ENCODE results near the gene ANKRD18A.
"Not testable (repeated sequence)": the region's sequence is repeated elsewhere in the genome, so short reads cannot be mapped to it uniquely, and the experiment has no call there.

Gene ANKRD18A

GRCh38 chr9:38621434-38622287 lies 1.3 kb upstream of the ANKRD18A start:
- Mint-ChIP-seq H3K4me1 (peaks cover 5% of the 10 kb centered on the region), H3K27me3 (ENCODE audit: low read depth) (peaks cover 80% of the 10 kb centered on the region), H3K36me3 (ENCODE audit: low read depth) (no peaks in the 10 kb centered on the region), H3K27ac (no peak overlapping the region), H3K4me3 (peak overlapping the region; percentile 80 to 84 (median 82)), H3K9me3 (peaks cover 22% of the 10 kb centered on the region)
- no peak for TF ChIP-seq CTCF (IDR thresholded peaks at IDR 0.05; ENCODE audit: unreplicated experiment in 3 of 3)

- H3K4me1 Mint-ChIP-seq: peaks cover 5% of the 10 kb centered on the region
- peaks cover 84% of the 10 kb centered on the region for H3K27me3 Mint-ChIP-seq (ENCODE audit: low read depth)
- H3K4me3 Mint-ChIP-seq: peak overlapping the region; percentile 94
- peaks cover 14% of the 10 kb centered on the region for H3K9me3 Mint-ChIP-seq
- no peaks in the 10 kb centered on the region for H3K36me3 Mint-ChIP-seq (ENCODE audit: low read depth)
- peak overlapping the region in 1 of 3 experiments; percentile 28 for H3K27ac Mint-ChIP-seq
- TF ChIP-seq CTCF (IDR thresholded peaks at IDR 0.05; ENCODE audit: unreplicated experiment in 3 of 3): no peak
Measured at GRCh38 chr9:38619556-38620447, 594 bp downstream of the ANKRD18A start.

GRCh38 chr9:38598029-38598745 lies 22.2 kb downstream of the ANKRD18A start:
- not testable (repeated sequence) for H3K9me3 Mint-ChIP-seq; H3K36me3 Mint-ChIP-seq (ENCODE audit: low read depth); H3K27me3 Mint-ChIP-seq (ENCODE audit: low read depth); H3K4me3 Mint-ChIP-seq; H3K4me1 Mint-ChIP-seq
- peak overlapping the region in 1 of 3 experiments; percentile 42 for H3K27ac Mint-ChIP-seq

- not testable (repeated sequence) for H3K36me3 Mint-ChIP-seq (ENCODE audit: low read depth); H3K27me3 Mint-ChIP-seq (ENCODE audit: low read depth); H3K27ac Mint-ChIP-seq; H3K9me3 Mint-ChIP-seq; H3K4me3 Mint-ChIP-seq
- H3K4me1 Mint-ChIP-seq: peaks cover 10% of the 10 kb centered on the region
Measured at GRCh38 chr9:38595117-38595516, 25.3 kb downstream of the ANKRD18A start.

- H3K27me3 Mint-ChIP-seq (ENCODE audit: low read depth); H3K36me3 Mint-ChIP-seq (ENCODE audit: low read depth); H3K27ac Mint-ChIP-seq; H3K4me3 Mint-ChIP-seq; H3K9me3 Mint-ChIP-seq; H3K4me1 Mint-ChIP-seq: not testable (repeated sequence)
Measured at GRCh38 chr9:38591346-38592063, 28.9 kb downstream of the ANKRD18A start.

- not testable (repeated sequence) for H3K27ac Mint-ChIP-seq; H3K4me3 Mint-ChIP-seq; H3K9me3 Mint-ChIP-seq; H3K27me3 Mint-ChIP-seq (ENCODE audit: low read depth); H3K36me3 Mint-ChIP-seq (ENCODE audit: low read depth)
- peaks cover 11% of the 10 kb centered on the region for H3K4me1 Mint-ChIP-seq
Measured at GRCh38 chr9:38583765-38584164, 36.6 kb downstream of the ANKRD18A start.

GRCh38 chr9:38580112-38580511 lies 40.3 kb downstream of the ANKRD18A start:
- not testable (repeated sequence) for H3K4me3 Mint-ChIP-seq; H3K36me3 Mint-ChIP-seq (ENCODE audit: low read depth); H3K27ac Mint-ChIP-seq; H3K27me3 Mint-ChIP-seq (ENCODE audit: low read depth); H3K9me3 Mint-ChIP-seq
- H3K4me1 Mint-ChIP-seq: peaks cover 11% of the 10 kb centered on the region

- H3K4me1 Mint-ChIP-seq; H3K9me3 Mint-ChIP-seq; H3K27ac Mint-ChIP-seq; H3K27me3 Mint-ChIP-seq (ENCODE audit: low read depth); H3K4me3 Mint-ChIP-seq; H3K36me3 Mint-ChIP-seq (ENCODE audit: low read depth): not testable (repeated sequence)
Measured at GRCh38 chr9:38576181-38576580, 44.2 kb downstream of the ANKRD18A start.

GRCh38 chr9:38566048-38566447 lies 54.3 kb downstream of the ANKRD18A start:
- not testable (repeated sequence) for H3K9me3 Mint-ChIP-seq; H3K4me3 Mint-ChIP-seq; H3K36me3 Mint-ChIP-seq (ENCODE audit: low read depth)
- Mint-ChIP-seq H3K27me3 (ENCODE audit: low read depth) (peaks cover 22% of the 10 kb centered on the region), H3K4me1 (peaks cover 23% of the 10 kb centered on the region), H3K27ac (peak overlapping the region in 1 of 3 experiments; percentile 84)

- H3K9me3 Mint-ChIP-seq; H3K4me3 Mint-ChIP-seq; H3K36me3 Mint-ChIP-seq (ENCODE audit: low read depth); H3K27ac Mint-ChIP-seq: not testable (repeated sequence)
- Mint-ChIP-seq H3K4me1 (peaks cover 23% of the 10 kb centered on the region), H3K27me3 (ENCODE audit: low read depth) (peaks cover 19% of the 10 kb centered on the region)
Measured at GRCh38 chr9:38565178-38565577, 55.2 kb downstream of the ANKRD18A start.

- not testable (repeated sequence) for H3K4me3 Mint-ChIP-seq; H3K36me3 Mint-ChIP-seq (ENCODE audit: low read depth); H3K27ac Mint-ChIP-seq; H3K9me3 Mint-ChIP-seq
- H3K27me3 Mint-ChIP-seq (ENCODE audit: low read depth): peaks cover 15% of the 10 kb centered on the region
- peaks cover 28% of the 10 kb centered on the region for H3K4me1 Mint-ChIP-seq
Measured at GRCh38 chr9:38563911-38564310, 56.5 kb downstream of the ANKRD18A start.

- not testable (repeated sequence) for H3K27me3 Mint-ChIP-seq (ENCODE audit: low read depth); H3K4me3 Mint-ChIP-seq; H3K9me3 Mint-ChIP-seq; H3K36me3 Mint-ChIP-seq (ENCODE audit: low read depth)
- Mint-ChIP-seq H3K4me1 (peaks cover 42% of the 10 kb centered on the region), H3K27ac (peak overlapping the region; percentile 45 to 62 (median 55))
Measured at GRCh38 chr9:38561134-38561533, 59.3 kb downstream of the ANKRD18A start.

All from nephron (organoid).